A549 (cell line): ENCODE measurements around the gene PTGER3. TPM values are rescaled to one million over a fixed set of nuclear protein-coding genes. Genes with fewer than 3 reads are reported as not detected.

Source experiments
- ATAC-seq, 2 experiments: fragments of 200-7000 bp in 1 of 2; fragments of >200 bp in 1 of 2; cut with Nextera tagmentation in 1 of 2; cut with Tn5 transposase in 1 of 2; 3 replicates each; pipeline versions ENCODE4 v1.8.0 to v1.9.1; 2018 to 2020; ENCODE audit warnings: mild to moderate bottlenecking in 1 of 2, moderate library complexity in 1 of 2
- CTCF ChIA-PET: fragments of 300-600 bp; sonication (Branson Sonifier 250); formaldehyde crosslinking; extraction: SDS; loops from one replicate; lab custom pipeline; 2021; ENCODE audit warnings: antibody characterized with exemption, inconsistent platforms; lab: Yijun Ruan, JAX
- POLR2A ChIA-PET: fragments of 350-600 bp; formaldehyde crosslinking; extraction: SDS; loops from one replicate; lab custom pipeline; 2021; ENCODE audit warnings: antibody characterized with exemption, inconsistent platforms; lab: Yijun Ruan, JAX
- DNase-seq, 2 experiments: peaks; one replicate each; pipeline versions ENCODE4 v3.0.0 to v3.0.0-alpha.2; 2011 to 2016; ENCODE audit warnings: low read depth in 1 of 2, low spot score in 1 of 2
- FAIRE-seq: peaks from 2 replicates; lab custom pipeline; 2011; peaks lifted over from hg19 to GRCh38; lab: Jason Lieb, UNC
- H3K27ac ChIP-seq, 2 experiments: fragments of >200 bp; sonication (Bioruptor Twin); formaldehyde crosslinking; 3 replicates each; pipeline ENCODE4 v1.5.1; 2016 to 2017
- H3K4me1 ChIP-seq: fragments of >200 bp; sonication (Bioruptor Twin); formaldehyde crosslinking; 3 replicates; pipeline ENCODE4 v1.6.1; 2016
- H3K4me2 ChIP-seq: fragments of >200 bp; sonication (Bioruptor Twin); formaldehyde crosslinking; 3 replicates; pipeline ENCODE4 v1.6.1; 2016
- H3K4me3 ChIP-seq: fragments of >200 bp; sonication (Bioruptor Twin); formaldehyde crosslinking; 3 replicates; pipeline ENCODE4 v1.5.1; 2016
- H3K9me3 ChIP-seq: fragments of >200 bp; sonication (Bioruptor Twin); formaldehyde crosslinking; 3 replicates; pipeline ENCODE4 v1.6.1; 2016
- CEBPB ChIP-seq, 2 experiments: fragments of >200 bp in 1 of 2; sonication (Bioruptor Twin) in 1 of 2; formaldehyde crosslinking in 1 of 2; IDR thresholded peaks; 2 replicates each; pipeline ENCODE4 v1.6.1; 2012 to 2016
- CHD2 ChIP-seq: fragments of 150-350 bp; IDR thresholded peaks from 2 replicates; pipeline ENCODE4 v1.6.1; 2014; ENCODE audit warnings: low read length; ENCODE audit not compliant: partially characterized antibody
- CTCF ChIP-seq: fragments of >200 bp; sonication (Bioruptor Twin); formaldehyde crosslinking; IDR thresholded peaks from 3 replicates; pipeline ENCODE4 v1.5.1; 2016
- EHF ChIP-seq: fragments of 250-450 bp; sonication (Bioruptor Pico); IDR thresholded peaks from 2 replicates; pipeline ENCODE4 v1.5.0; 2020; ENCODE audit warnings: mild to moderate bottlenecking
- EHMT2 ChIP-seq: fragments of 200-600 bp; sonication (generic); IDR thresholded peaks from 2 replicates; pipeline ENCODE4 v1.6.1; 2016; ENCODE audit warnings: antibody characterized with exemption, low read depth, mild to moderate bottlenecking, moderate library complexity
- EP300 ChIP-seq, 2 experiments: fragments of >200 bp; sonication (Bioruptor Twin); formaldehyde crosslinking; IDR thresholded peaks; 2 replicates in 1 of 2; 3 replicates in 1 of 2; pipeline ENCODE4 v1.6.1; 2016 to 2017
- FOSB ChIP-seq: fragments of 250-450 bp; sonication (Bioruptor Pico); IDR thresholded peaks from 2 replicates; pipeline ENCODE4 v1.5.0; 2020; ENCODE audit warnings: mild to moderate bottlenecking, moderate library complexity
- GATA3 ChIP-seq: IDR thresholded peaks from 2 replicates; pipeline ENCODE4 v1.6.1; 2012; ENCODE audit warnings: borderline replicate concordance
- HDAC2 ChIP-seq: fragments of 200-600 bp; sonication (generic); IDR thresholded peaks from 2 replicates; pipeline ENCODE4 v1.6.1; 2016
- HMGXB4 ChIP-seq: fragments of 250-450 bp; sonication (Bioruptor Pico); IDR thresholded peaks from 2 replicates; pipeline ENCODE4 v1.5.0; 2021; ENCODE audit warnings: mild to moderate bottlenecking, moderate library complexity, borderline replicate concordance
- HOXB13 ChIP-seq: fragments of 250-450 bp; sonication (Bioruptor Pico); IDR thresholded peaks from 2 replicates; pipeline ENCODE4 v1.5.0; 2020; ENCODE audit warnings: low read depth, mild to moderate bottlenecking, moderate library complexity
- HOXB5 ChIP-seq: fragments of 250-450 bp; sonication (Bioruptor Pico); IDR thresholded peaks from 2 replicates; pipeline ENCODE4 v1.5.0; 2020; ENCODE audit warnings: mild to moderate bottlenecking, moderate library complexity
- JUN ChIP-seq, 2 experiments: fragments of >200 bp; sonication (Bioruptor Twin); formaldehyde crosslinking; IDR thresholded peaks; 2 replicates in 1 of 2; 3 replicates in 1 of 2; pipeline ENCODE4 v1.6.1; 2016 to 2017
- JUNB ChIP-seq: fragments of >200 bp; sonication (Bioruptor Twin); formaldehyde crosslinking; IDR thresholded peaks from 2 replicates; pipeline ENCODE4 v1.6.1; 2016
- KDM1A ChIP-seq: fragments of 200-600 bp; sonication (generic); IDR thresholded peaks from 2 replicates; pipeline ENCODE4 v1.6.1; 2016; ENCODE audit warnings: low read depth, mild to moderate bottlenecking
- MYC ChIP-seq: IDR thresholded peaks from 2 replicates; pipeline ENCODE4 v1.6.1; 2012; ENCODE audit warnings: mild to moderate bottlenecking, inconsistent platforms, low read length, improper control_type of control experiment, borderline replicate concordance
- NFE2L2 ChIP-seq: fragments of 150-350 bp; conservative IDR thresholded peaks from 2 replicates; pipeline ENCODE4 v1.6.1; 2014; ENCODE audit warnings: low read length
- NPAS2 ChIP-seq: fragments of 250-450 bp; sonication (Bioruptor Pico); IDR thresholded peaks from 2 replicates; pipeline ENCODE4 v1.8.0; 2022; ENCODE audit warnings: mild to moderate bottlenecking, moderate library complexity, borderline replicate concordance
- NR3C1 ChIP-seq: fragments of >200 bp; sonication (Bioruptor Twin); formaldehyde crosslinking; IDR thresholded peaks from 3 replicates; pipeline ENCODE4 v1.6.1; 2017
- PBX3 ChIP-seq: IDR thresholded peaks from 2 replicates; pipeline ENCODE4 v1.6.1; 2012
- POLR2A ChIP-seq: IDR thresholded peaks from 2 replicates; pipeline ENCODE4 v1.6.1; 2012; ENCODE audit warnings: mild to moderate bottlenecking, low read length
- RARB ChIP-seq: fragments of 250-450 bp; sonication (Bioruptor Pico); IDR thresholded peaks from 2 replicates; pipeline ENCODE4 v1.8.0; 2021; ENCODE audit warnings: mild to moderate bottlenecking, moderate library complexity
- RFX5 ChIP-seq: fragments of 450-650 bp; IDR thresholded peaks from 2 replicates; pipeline ENCODE4 v1.7.1; 2014; ENCODE audit warnings: antibody characterized with exemption, mild to moderate bottlenecking, moderate library complexity
- RNF2 ChIP-seq: fragments of 200-600 bp; sonication (generic); IDR thresholded peaks from 2 replicates; pipeline ENCODE4 v1.6.1; 2016; ENCODE audit warnings: low read depth, mild to moderate bottlenecking, antibody characterized with exemption, moderate library complexity, borderline replicate concordance
- SMC3 ChIP-seq: fragments of >200 bp; sonication (Bioruptor Twin); formaldehyde crosslinking; IDR thresholded peaks from 3 replicates; pipeline ENCODE4 v1.6.1; 2018; ENCODE audit warnings: inconsistent platforms
- SREBF2 ChIP-seq: fragments of 450-650 bp; IDR thresholded peaks from 2 replicates; pipeline ENCODE4 v1.6.1; 2014; ENCODE audit warnings: mild to moderate bottlenecking, moderate library complexity
- ZC3H11A ChIP-seq: fragments of 450-650 bp; IDR thresholded peaks from 2 replicates; pipeline ENCODE4 v1.6.1; 2014; ENCODE audit warnings: antibody characterized with exemption, mild to moderate bottlenecking
- ZNF302 ChIP-seq: fragments of 250-450 bp; sonication (Bioruptor Pico); IDR thresholded peaks from 2 replicates; pipeline ENCODE4 v1.9.0; 2021; ENCODE audit warnings: inconsistent platforms, mild to moderate bottlenecking, moderate library complexity
- ZSCAN20 ChIP-seq: fragments of 250-450 bp; sonication (Bioruptor Pico); IDR thresholded peaks from 2 replicates; pipeline ENCODE4 v1.8.0; 2022; ENCODE audit warnings: mild to moderate bottlenecking, moderate library complexity
- WGBS: methylation state at CpG from one replicate; pipeline ENCODE4 v1.1.6; 2017; ENCODE audit errors: missing lambda C conversion rate; 5-methylcytosine and 5-hydroxymethylcytosine counted together
- polyA plus RNA-seq, 4 experiments: library from polyadenylated mRNA; depleted of rRNA in 3 of 4; stranded (reverse); fragments of >200 nt; fragmentation: RNase III in 1 of 4; extraction: RNeasy Plus Mini Kit Qiagen cat#74134 plus additional on column Dnase treatment in 1 of 4; gene quantifications; 2 replicates in 3 of 4; 3 replicates in 1 of 4; pipeline ENCODE4 v1.2.3, GENCODE V29; 2011 to 2017
- TF ChIP-seq, protein P1 (sequence below): fragments of >200 bp; sonication (Bioruptor Twin); formaldehyde crosslinking; IDR thresholded peaks from 3 replicates; pipeline ENCODE4 v1.6.1; 2016
- TF ChIP-seq, protein P2 (sequence below): fragments of >200 bp; sonication (Bioruptor Twin); formaldehyde crosslinking; IDR thresholded peaks from 2 replicates; pipeline ENCODE4 v1.6.1; 2016

PTGER3 gene
- polyA plus RNA-seq, 2 of the 4 experiments (the other 2 are of a cell fraction), result not detected

DNA sequence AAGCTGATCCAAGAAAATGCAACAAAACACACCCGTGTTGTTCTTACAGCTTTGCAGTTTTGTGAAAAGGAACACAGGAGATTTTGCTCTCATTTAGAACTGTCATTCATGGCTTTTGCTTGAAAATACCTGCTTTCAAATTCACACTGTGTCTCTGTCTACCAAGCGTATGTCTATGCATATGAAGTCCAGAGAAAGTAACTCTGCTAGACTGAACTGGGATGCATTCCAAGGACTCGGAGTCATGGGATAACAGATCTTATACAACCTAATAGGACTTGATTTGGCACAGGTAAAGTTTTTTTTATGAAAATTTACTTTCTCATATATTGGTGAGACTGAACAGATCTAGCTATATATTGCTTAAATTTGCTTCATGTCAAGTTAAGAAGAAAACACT, 102.4 kb downstream of the PTGER3 start:
- TF ChIP-seq CTCF (no peak), KDM1A (no peak), GATA3 (no peak), JUN (IDR thresholded peaks at IDR 0.05) (no peak), ZSCAN20 (no peak), JUNB (no peak), ZC3H11A (no peak), NR3C1 (no peak), RNF2 (no peak), NFE2L2 (no peak), PBX3 (no peak), SREBF2 (no peak), ZNF302 (no peak), HOXB13 (no peak), HOXB5 (CRISPR knock-in tag) (no peak), NPAS2 (CRISPR knock-in tag) (no peak), FOSB (CRISPR knock-in tag) (no peak)
- TF ChIP-seq, protein P1, sequence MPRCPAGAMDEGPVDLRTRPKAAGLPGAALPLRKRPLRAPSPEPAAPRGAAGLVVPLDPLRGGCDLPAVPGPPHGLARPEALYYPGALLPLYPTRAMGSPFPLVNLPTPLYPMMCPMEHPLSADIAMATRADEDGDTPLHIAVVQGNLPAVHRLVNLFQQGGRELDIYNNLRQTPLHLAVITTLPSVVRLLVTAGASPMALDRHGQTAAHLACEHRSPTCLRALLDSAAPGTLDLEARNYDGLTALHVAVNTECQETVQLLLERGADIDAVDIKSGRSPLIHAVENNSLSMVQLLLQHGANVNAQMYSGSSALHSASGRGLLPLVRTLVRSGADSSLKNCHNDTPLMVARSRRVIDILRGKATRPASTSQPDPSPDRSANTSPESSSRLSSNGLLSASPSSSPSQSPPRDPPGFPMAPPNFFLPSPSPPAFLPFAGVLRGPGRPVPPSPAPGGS, result no peak
- TF ChIP-seq, protein P2, sequence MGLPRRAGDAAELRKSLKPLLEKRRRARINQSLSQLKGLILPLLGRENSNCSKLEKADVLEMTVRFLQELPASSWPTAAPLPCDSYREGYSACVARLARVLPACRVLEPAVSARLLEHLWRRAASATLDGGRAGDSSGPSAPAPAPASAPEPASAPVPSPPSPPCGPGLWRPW, result no peak
- WGBS, result 10% methylated on average over 3 of the region's 3 CpGs
- Histone ChIP-seq H3K4me3 (no peak overlapping the region), H3K9me3 (no peaks in the 10 kb centered on the region), H3K27ac (no peak overlapping the region), H3K4me2 (no peak overlapping the region), H3K4me1 (no peaks in the 10 kb centered on the region)
- DNase-seq (no peak), ATAC-seq (no peak), FAIRE-seq (no peak)
- CTCF ChIA-PET, result no interaction called here
- POLR2A ChIA-PET, result no interaction called here

DNA sequence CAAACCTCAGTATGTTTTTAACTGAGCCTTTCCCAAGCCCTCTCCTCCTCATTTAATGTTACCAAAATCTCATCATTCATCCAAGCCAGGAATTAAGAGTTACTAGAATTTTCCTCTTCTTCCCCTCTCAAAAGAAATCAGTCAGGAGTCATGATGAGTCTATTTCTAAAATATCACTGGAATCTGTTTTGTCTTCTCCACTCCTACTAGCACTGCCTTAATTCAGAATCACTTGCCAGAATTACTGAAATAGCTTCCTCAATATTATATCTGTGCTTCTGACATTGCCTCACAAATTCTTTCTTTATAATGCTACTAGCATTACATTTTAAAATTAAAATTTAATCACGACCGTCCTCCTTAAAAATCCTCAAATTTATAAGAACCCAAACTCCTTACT, 106.1 kb downstream of the PTGER3 start:
- DNase-seq (no peak), FAIRE-seq (no peak), ATAC-seq (no peak)
- Histone ChIP-seq H3K4me3 (no peak overlapping the region), H3K9me3 (no peaks in the 10 kb centered on the region), H3K4me2 (no peak overlapping the region), H3K4me1 (no peaks in the 10 kb centered on the region), H3K27ac (no peak overlapping the region)
- POLR2A ChIA-PET, result no interaction called here
- CTCF ChIA-PET, result no interaction called here
- 1% methylated on average over 2 of the region's 2 CpGs for WGBS
- TF ChIP-seq MYC (no peak), CTCF (no peak), RARB (CRISPR knock-in tag) (no peak), HDAC2 (no peak), NPAS2 (CRISPR knock-in tag) (no peak), ZNF302 (no peak), EHMT2 (no peak), PBX3 (no peak), CHD2 (no peak), POLR2A (no peak), NFE2L2 (no peak), EHF (CRISPR knock-in tag) (no peak), RFX5 (no peak), EP300 (IDR thresholded peaks at IDR 0.05) (no peak), SMC3 (no peak), HMGXB4 (CRISPR knock-in tag) (no peak), CEBPB (IDR thresholded peaks at IDR 0.05) (no peak), HOXB13 (no peak)
